ENCODE results near the gene KANSL1. TPM values are rescaled to one million over a fixed set of nuclear protein-coding genes. Genes with fewer than 3 reads are reported as not detected.

Gene KANSL1
- total RNA-seq, 1 donor from 2014 or later, result 191 TPM

GRCh38 chr17:45998987-45999899 is 194.0 kb downstream of the KANSL1 start, which contains the start of gene STH:
Gene STH, plus strand, starts transcription at chr17:45999250. Its CDS starts 30 bp downstream, at chr17:45999280.
- Mint-ChIP-seq H3K4me1 (ENCODE audit: low read depth, unreplicated experiment) (no peaks in the 10 kb centered on the region), H3K27me3 (ENCODE audit: unreplicated experiment) (peaks cover 12% of the 10 kb centered on the region)
- no peak for TF ChIP-seq CTCF (IDR thresholded peaks at IDR 0.05; ENCODE audit: partially characterized antibody, unreplicated experiment)

GRCh38 chr17:45997624-45998023 is 195.6 kb downstream of the KANSL1 start:
- H3K27ac Mint-ChIP-seq (ENCODE audit: unreplicated experiment), result no peak overlapping the region
- H3K4me1 Mint-ChIP-seq (ENCODE audit: low read depth, unreplicated experiment), result no peaks in the 10 kb centered on the region
- no peak for DNase-seq
- peaks cover 5% of the 10 kb centered on the region for H3K36me3 Mint-ChIP-seq (ENCODE audit: unreplicated experiment)
- H3K4me3 Mint-ChIP-seq (ENCODE audit: unreplicated experiment), result no peak overlapping the region
- peaks cover 9% of the 10 kb centered on the region for H3K27me3 Mint-ChIP-seq (ENCODE audit: unreplicated experiment)
- H3K9me3 Mint-ChIP-seq (ENCODE audit: unreplicated experiment), result peaks cover 7% of the 10 kb centered on the region
- no peak for TF ChIP-seq CTCF (IDR thresholded peaks at IDR 0.05; ENCODE audit: partially characterized antibody, unreplicated experiment)

More at GRCh38 chr17:45998987-45999899, 194.0 kb downstream of the KANSL1 start, which contains the start of gene STH:
- H3K4me3 Mint-ChIP-seq (ENCODE audit: unreplicated experiment), result no peak within 1 kb of the TSS
- no peak within 1 kb of the TSS for H3K27ac Mint-ChIP-seq (ENCODE audit: unreplicated experiment)
- no peaks in the 10 kb centered on the region for H3K36me3 Mint-ChIP-seq (ENCODE audit: unreplicated experiment)
- no peak for DNase-seq
- H3K9me3 Mint-ChIP-seq (ENCODE audit: unreplicated experiment), result peaks cover 7% of the 10 kb centered on the region

- Mint-ChIP-seq H3K27ac (ENCODE audit: unreplicated experiment) (no peak overlapping the region), H3K4me1 (ENCODE audit: low read depth, unreplicated experiment) (no peaks in the 10 kb centered on the region), H3K36me3 (ENCODE audit: unreplicated experiment) (peaks cover 5% of the 10 kb centered on the region), H3K4me3 (ENCODE audit: unreplicated experiment) (no peak overlapping the region), H3K9me3 (ENCODE audit: unreplicated experiment) (peaks cover 7% of the 10 kb centered on the region), H3K27me3 (ENCODE audit: unreplicated experiment) (peaks cover 9% of the 10 kb centered on the region)
- DNase-seq, result no peak
- TF ChIP-seq CTCF (IDR thresholded peaks at IDR 0.05; ENCODE audit: partially characterized antibody, unreplicated experiment), result no peak
These were observed 196.1 kb downstream of the KANSL1 start for GRCh38 chr17:45997166-45997565.

- H3K27me3 Mint-ChIP-seq (ENCODE audit: unreplicated experiment), result peaks cover 5% of the 10 kb centered on the region
- TF ChIP-seq CTCF (IDR thresholded peaks at IDR 0.05; ENCODE audit: partially characterized antibody, unreplicated experiment), result no peak
- H3K36me3 Mint-ChIP-seq (ENCODE audit: unreplicated experiment), result peaks cover 5% of the 10 kb centered on the region
- H3K4me3 Mint-ChIP-seq (ENCODE audit: unreplicated experiment), result no peak overlapping the region
- H3K9me3 Mint-ChIP-seq (ENCODE audit: unreplicated experiment), result peaks cover 5% of the 10 kb centered on the region
- no peaks in the 10 kb centered on the region for H3K4me1 Mint-ChIP-seq (ENCODE audit: low read depth, unreplicated experiment)
- DNase-seq, result no peak
- H3K27ac Mint-ChIP-seq (ENCODE audit: unreplicated experiment), result no peak overlapping the region
These were observed 196.8 kb downstream of the KANSL1 start for GRCh38 chr17:45996282-45996937.
